Parathyroid adenoma (tissue), 2 donors: ENCODE results near the gene RAB36.

Experiments
- H2AFZ ChIP-seq: fragments of 300-600 bp; sonication (generic); one replicate; pipeline ENCODE4 v1.7.0; 2017; ENCODE audit warnings: antibody characterized with exemption, mild to moderate bottlenecking
- H3K27ac ChIP-seq: fragments of 300-600 bp; sonication (generic); one replicate; pipeline ENCODE4 v1.7.0; 2017
- H3K27me3 ChIP-seq: fragments of 300-600 bp; sonication (generic); one replicate; pipeline ENCODE4 v1.7.0; 2017; ENCODE audit warnings: low read length; ENCODE audit not compliant: control insufficient read depth, insufficient read depth
- H3K36me3 ChIP-seq: fragments of 300-600 bp; sonication (generic); one replicate; pipeline ENCODE4 v1.7.0; 2017; ENCODE audit warnings: low read length; ENCODE audit not compliant: control insufficient read depth, insufficient read depth
- H3K4me1 ChIP-seq: fragments of 300-600 bp; sonication (generic); one replicate; pipeline ENCODE4 v1.7.0; 2017; ENCODE audit warnings: control low read depth
- H3K4me2 ChIP-seq: fragments of 300-600 bp; sonication (generic); one replicate; pipeline ENCODE4 v1.7.0; 2017; ENCODE audit warnings: low read length
- H3K4me3 ChIP-seq: fragments of 300-600 bp; sonication (generic); one replicate; pipeline ENCODE4 v1.7.0; 2017; ENCODE audit warnings: low read depth, low read length
- H3K79me2 ChIP-seq: fragments of 300-600 bp; sonication (generic); one replicate; pipeline ENCODE4 v1.7.0; 2017; ENCODE audit warnings: control low read depth
- H3K9ac ChIP-seq: fragments of 300-600 bp; sonication (generic); one replicate; pipeline ENCODE4 v1.7.0; 2017; ENCODE audit warnings: mild to moderate bottlenecking
- H3K9me3 ChIP-seq: fragments of 300-600 bp; sonication (generic); one replicate; pipeline ENCODE4 v1.7.0; 2017; ENCODE audit warnings: low read length; ENCODE audit not compliant: control insufficient read depth
- TF ChIP-seq, protein P1 (sequence below): fragments of 300-600 bp; sonication (generic); IDR thresholded peaks from one replicate; pipeline ENCODE4 v1.7.0; 2017; ENCODE audit warnings: antibody characterized with exemption, mild to moderate bottlenecking
- donor health status: primary hyperparathyroidism.

RAB36 gene

DNA sequence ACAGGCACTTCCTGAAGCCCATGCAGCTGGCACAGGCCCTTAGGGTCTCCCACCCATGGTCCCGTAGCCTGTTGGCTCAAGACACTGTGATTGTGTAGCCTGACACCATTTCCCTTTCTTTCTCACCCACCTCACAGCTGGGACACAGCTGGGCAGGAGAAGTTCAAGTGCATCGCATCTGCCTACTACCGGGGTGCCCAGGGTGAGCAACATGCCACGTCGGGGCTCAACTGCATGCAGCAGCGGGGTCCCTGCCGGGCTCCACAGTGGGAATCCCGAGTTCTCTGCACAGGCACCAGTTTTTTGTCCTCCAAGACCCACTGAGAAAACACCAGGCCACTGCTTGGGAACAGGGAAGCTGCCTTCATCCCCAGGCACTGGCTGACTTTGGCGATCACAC is 10.6 kb downstream of the RAB36 start:
- no peaks in the 10 kb centered on the region for H3K4me1 ChIP-seq
- no peak overlapping the region for H2AFZ ChIP-seq
- H3K9me3 ChIP-seq = no peaks in the 10 kb centered on the region
- H3K27ac ChIP-seq = no peak overlapping the region
- H3K36me3 ChIP-seq = no peaks in the 10 kb centered on the region
- no peaks in the 10 kb centered on the region for H3K79me2 ChIP-seq
- no peak overlapping the region for H3K4me2 ChIP-seq
- H3K4me3 ChIP-seq = no peak overlapping the region
- no peak overlapping the region for H3K9ac ChIP-seq
- no peaks in the 10 kb centered on the region for H3K27me3 ChIP-seq
- TF ChIP-seq, protein P1, sequence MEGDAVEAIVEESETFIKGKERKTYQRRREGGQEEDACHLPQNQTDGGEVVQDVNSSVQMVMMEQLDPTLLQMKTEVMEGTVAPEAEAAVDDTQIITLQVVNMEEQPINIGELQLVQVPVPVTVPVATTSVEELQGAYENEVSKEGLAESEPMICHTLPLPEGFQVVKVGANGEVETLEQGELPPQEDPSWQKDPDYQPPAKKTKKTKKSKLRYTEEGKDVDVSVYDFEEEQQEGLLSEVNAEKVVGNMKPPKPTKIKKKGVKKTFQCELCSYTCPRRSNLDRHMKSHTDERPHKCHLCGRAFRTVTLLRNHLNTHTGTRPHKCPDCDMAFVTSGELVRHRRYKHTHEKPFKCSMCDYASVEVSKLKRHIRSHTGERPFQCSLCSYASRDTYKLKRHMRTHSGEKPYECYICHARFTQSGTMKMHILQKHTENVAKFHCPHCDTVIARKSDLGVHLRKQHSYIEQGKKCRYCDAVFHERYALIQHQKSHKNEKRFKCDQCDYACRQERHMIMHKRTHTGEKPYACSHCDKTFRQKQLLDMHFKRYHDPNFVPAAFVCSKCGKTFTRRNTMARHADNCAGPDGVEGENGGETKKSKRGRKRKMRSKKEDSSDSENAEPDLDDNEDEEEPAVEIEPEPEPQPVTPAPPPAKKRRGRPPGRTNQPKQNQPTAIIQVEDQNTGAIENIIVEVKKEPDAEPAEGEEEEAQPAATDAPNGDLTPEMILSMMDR = no peak

DNA sequence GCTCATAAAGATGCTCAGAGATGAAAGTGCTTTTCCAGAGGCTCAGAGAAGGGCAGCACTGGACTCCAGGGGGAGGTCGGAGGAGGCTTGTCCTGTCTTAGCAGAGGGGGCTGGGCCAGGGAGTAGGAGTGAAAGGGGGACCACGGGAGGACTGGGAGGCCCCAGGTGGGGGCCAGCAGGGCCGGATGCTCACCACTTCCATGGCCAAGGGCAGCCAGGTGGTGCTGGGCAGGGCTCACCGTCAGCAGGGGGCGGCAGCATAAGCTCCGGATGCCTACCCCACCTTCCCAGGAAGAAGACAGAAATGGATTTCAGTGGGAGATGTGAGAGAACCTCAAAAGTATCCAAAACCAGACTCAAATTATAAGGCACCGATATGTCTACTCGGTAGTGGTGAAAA is 11.0 kb downstream of the RAB36 start:
- Histone ChIP-seq H2AFZ (no peak overlapping the region), H3K36me3 (no peaks in the 10 kb centered on the region), H3K9me3 (no peaks in the 10 kb centered on the region), H3K79me2 (no peaks in the 10 kb centered on the region), H3K4me3 (no peak overlapping the region), H3K9ac (no peak overlapping the region), H3K27ac (no peak overlapping the region), H3K4me1 (no peaks in the 10 kb centered on the region), H3K4me2 (no peak overlapping the region), H3K27me3 (no peaks in the 10 kb centered on the region)
- TF ChIP-seq, protein P1 = no peak

DNA sequence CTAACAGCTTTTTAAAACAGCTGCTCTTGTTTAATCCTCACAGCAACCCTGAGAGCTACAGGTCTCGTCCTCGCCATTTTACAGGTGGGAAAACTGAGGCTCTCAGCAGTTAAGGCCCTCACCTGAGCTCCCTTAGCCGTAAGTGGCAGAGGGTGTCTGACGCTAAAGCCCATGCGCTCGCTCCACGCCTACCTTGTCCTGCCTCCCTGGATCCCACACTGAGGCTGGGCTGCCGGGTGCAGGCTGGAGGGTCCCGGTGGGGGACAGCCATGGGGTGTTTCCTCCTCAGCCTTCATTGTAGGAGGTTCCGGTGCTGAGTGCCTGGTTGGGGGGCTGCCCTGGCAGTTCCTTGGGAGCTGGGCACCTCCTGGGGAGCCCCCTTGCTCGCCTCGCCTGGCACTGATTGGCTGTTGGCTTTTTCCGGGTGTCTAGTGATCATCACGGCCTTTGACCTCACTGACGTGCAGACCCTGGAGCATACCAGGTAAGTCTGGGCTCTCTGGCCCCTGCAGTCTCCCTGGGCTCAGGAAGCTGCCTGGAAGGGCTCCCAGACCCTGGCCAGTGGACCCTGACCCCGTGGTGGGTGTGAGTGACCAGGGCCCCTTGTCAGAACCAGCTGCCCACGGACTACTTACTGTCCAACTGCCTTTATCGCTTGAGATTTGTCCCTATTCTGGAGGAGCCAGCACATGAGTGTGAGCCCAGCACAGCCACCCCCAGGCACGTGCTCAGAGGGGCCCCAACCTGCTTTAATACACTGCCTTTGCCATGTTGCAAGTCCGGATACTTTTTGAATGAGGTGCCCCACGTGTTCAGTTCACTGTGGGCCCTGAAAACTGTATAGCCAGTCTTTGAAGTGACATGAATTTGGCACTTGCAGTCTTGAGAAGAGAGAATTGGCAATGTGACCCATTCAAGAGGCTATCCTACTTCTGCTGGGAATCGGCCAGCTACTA is 12.6 kb downstream of the RAB36 start:
- Histone ChIP-seq H3K9me3 (no peaks in the 10 kb centered on the region), H3K4me2 (no peak overlapping the region), H3K27ac (no peak overlapping the region), H3K79me2 (no peaks in the 10 kb centered on the region), H3K4me3 (no peak overlapping the region), H3K36me3 (no peaks in the 10 kb centered on the region), H3K4me1 (no peaks in the 10 kb centered on the region), H2AFZ (no peak overlapping the region), H3K27me3 (no peaks in the 10 kb centered on the region), H3K9ac (no peak overlapping the region)
- TF ChIP-seq, protein P1 = no peak

DNA sequence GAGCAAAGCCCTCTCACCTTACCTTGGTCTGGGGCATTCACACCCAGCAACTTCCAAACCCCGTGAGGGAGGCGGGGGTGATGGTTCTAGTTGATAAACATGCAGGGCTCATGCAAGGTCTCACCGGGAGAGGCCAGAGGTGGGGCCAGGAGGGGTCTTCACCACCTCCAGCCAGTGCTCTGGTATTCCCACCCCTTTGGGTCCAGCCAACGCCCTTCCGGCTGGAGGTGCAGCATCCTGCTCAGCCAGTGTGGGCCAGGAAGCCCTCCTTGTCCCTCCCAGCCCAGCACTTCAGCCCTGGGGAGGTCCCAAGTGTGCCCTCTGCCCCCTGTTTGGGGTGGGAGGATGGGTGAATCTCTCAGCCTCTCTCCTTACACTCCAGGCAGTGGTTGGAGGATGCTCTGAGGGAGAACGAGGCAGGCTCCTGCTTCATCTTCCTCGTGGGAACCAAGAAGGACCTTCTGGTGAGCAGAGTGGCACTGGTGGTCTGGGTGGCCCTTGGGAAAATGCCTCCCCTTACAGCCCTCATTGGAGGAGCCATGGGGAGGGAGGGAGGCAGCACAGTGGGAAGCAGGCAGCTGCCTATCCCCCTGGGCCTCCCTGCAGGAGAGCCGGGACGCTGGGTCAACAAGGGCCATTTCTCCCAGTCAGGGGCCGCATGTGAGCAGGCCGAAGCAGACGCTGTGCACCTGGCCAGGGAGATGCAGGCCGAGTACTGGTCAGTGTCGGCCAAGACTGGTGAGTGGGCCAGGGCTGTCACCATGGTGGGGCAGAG is 13.4 kb downstream of the RAB36 start:
- TF ChIP-seq, protein P1 = no peak
- Histone ChIP-seq H3K36me3 (no peaks in the 10 kb centered on the region), H3K4me1 (no peaks in the 10 kb centered on the region), H3K27me3 (no peaks in the 10 kb centered on the region), H3K4me3 (no peak overlapping the region), H3K79me2 (no peaks in the 10 kb centered on the region), H3K9me3 (no peaks in the 10 kb centered on the region), H3K4me2 (no peak overlapping the region), H3K27ac (no peak overlapping the region), H3K9ac (no peak overlapping the region), H2AFZ (no peak overlapping the region)
